NCI-H226 (cell line): ENCODE results near the gene TRAF1.
"Not testable (repeated sequence)": the region's sequence is repeated elsewhere in the genome, so short reads cannot be mapped to it uniquely, and the experiment has no call there.

Experiments
- DNase-seq: peaks from one replicate; pipeline ENCODE4 v3.0.0-alpha.2; 2015

Gene TRAF1

GRCh38 chr9:120926397-120926928 is at the start of gene TRAF1:
Gene TRAF1, minus strand, starts transcription at chr9:120926796. Its CDS starts 721 bp downstream, at chr9:120926075.
- DNase-seq: no peak

- no peak for DNase-seq
Measured at GRCh38 chr9:120974921-120975320, 48.3 kb upstream of the TRAF1 start.

GRCh38 chr9:120974181-120974580 is 47.6 kb upstream of the TRAF1 start:
- DNase-seq: no peak

- DNase-seq: no peak
Measured at GRCh38 chr9:120971938-120972337, 45.3 kb upstream of the TRAF1 start.

- DNase-seq: not testable (repeated sequence)
Measured at GRCh38 chr9:120971471-120971870, 44.9 kb upstream of the TRAF1 start.

GRCh38 chr9:120970244-120970643 is 43.6 kb upstream of the TRAF1 start:
- no peak for DNase-seq

GRCh38 chr9:120966013-120966369 is 39.4 kb upstream of the TRAF1 start:
- DNase-seq: no peak

GRCh38 chr9:120965344-120966012 is 38.9 kb upstream of the TRAF1 start:
- DNase-seq: no peak

GRCh38 chr9:120961936-120962335 is 35.3 kb upstream of the TRAF1 start:
- no peak for DNase-seq

GRCh38 chr9:120960001-120960400 is 33.4 kb upstream of the TRAF1 start:
- no peak for DNase-seq

GRCh38 chr9:120956862-120957261 is 30.3 kb upstream of the TRAF1 start:
- no peak for DNase-seq

GRCh38 chr9:120951960-120952618 is 25.5 kb upstream of the TRAF1 start:
- DNase-seq: no peak

- DNase-seq: no peak
Measured at GRCh38 chr9:120950421-120951388, 24.1 kb upstream of the TRAF1 start.

- no peak for DNase-seq
Measured at GRCh38 chr9:120949290-120949689, 22.7 kb upstream of the TRAF1 start.

- DNase-seq: no peak
Measured at GRCh38 chr9:120948824-120949223, 22.2 kb upstream of the TRAF1 start.

GRCh38 chr9:120947222-120947621 is 20.6 kb upstream of the TRAF1 start:
- no peak for DNase-seq

- DNase-seq: no peak
Measured at GRCh38 chr9:120946259-120946658, 19.7 kb upstream of the TRAF1 start.

GRCh38 chr9:120944948-120945347 is 18.4 kb upstream of the TRAF1 start:
- DNase-seq: no peak

GRCh38 chr9:120944434-120944843 is 17.8 kb upstream of the TRAF1 start:
- DNase-seq: no peak

GRCh38 chr9:120942186-120943001 is 15.8 kb upstream of the TRAF1 start:
- no peak for DNase-seq

- DNase-seq: peak; percentile 61
Measured at GRCh38 chr9:120941046-120941770, 14.6 kb upstream of the TRAF1 start.

GRCh38 chr9:120940573-120940972 is 14.0 kb upstream of the TRAF1 start:
- DNase-seq: no peak
